HepG2 (cell line): Measurements from ENCODE around the gene COQ5. TPM values are rescaled to one million over a fixed set of nuclear protein-coding genes. Genes with fewer than 3 reads are reported as not detected.

Source experiments
- EP300 ChIP-seq, 3 experiments: sonication (generic) in 1 of 3; formaldehyde crosslinking in 1 of 3; IDR thresholded peaks; 2 replicates each; pipeline versions ENCODE4 v1.5.1 to v1.6.1; 2011 to 2020; ENCODE audit warnings: low read depth in 2 of 3, low read length in 2 of 3, borderline replicate concordance in 1 of 3, improper control_type of control experiment in 1 of 3, mild to moderate bottlenecking in 1 of 3, missing genetic modification reagents in 1 of 3, moderate library complexity in 1 of 3
- ETV6 ChIP-seq: sonication (generic); formaldehyde crosslinking; conservative IDR thresholded peaks from 2 replicates; pipeline ENCODE4 v1.4.0; 2020; ENCODE audit warnings: missing genetic modification reagents
- GFI1 ChIP-seq: sonication (generic); formaldehyde crosslinking; IDR thresholded peaks from 2 replicates; pipeline ENCODE4 v1.5.0; 2020; ENCODE audit warnings: missing genetic modification reagents, mild to moderate bottlenecking, borderline replicate concordance
- SMAD3 ChIP-seq: sonication (generic); formaldehyde crosslinking; IDR thresholded peaks from 2 replicates; pipeline ENCODE4 v1.4.0; 2020; ENCODE audit warnings: missing genetic modification reagents
- ZMYM3 ChIP-seq: sonication (generic); formaldehyde crosslinking; IDR thresholded peaks from 2 replicates; pipeline ENCODE4 v1.5.1; 2020; ENCODE audit warnings: mild to moderate bottlenecking, missing genetic modification reagents
- ZNF629 ChIP-seq: sonication (generic); formaldehyde crosslinking; conservative IDR thresholded peaks from 2 replicates; pipeline ENCODE4 v1.5.0; 2020; ENCODE audit warnings: missing genetic modification reagents
- ZSCAN30 ChIP-seq: sonication (generic); formaldehyde crosslinking; IDR thresholded peaks from 2 replicates; pipeline ENCODE4 v1.5.0; 2020; ENCODE audit warnings: mild to moderate bottlenecking, missing genetic modification reagents
- polyA plus RNA-seq, 8 experiments: library from polyadenylated mRNA; depleted of rRNA in 3 of 8; stranded (reverse) in 7 of 8; unstranded in 1 of 8; fragments of >200 nt; fragmentation: Illumina TruSeq in 4 of 8; extraction: Trizol in 4 of 8; gene quantifications; 2 replicates each; pipeline versions ENCODE4 v1.2.1 to v1.2.3, GENCODE V29; 2011 to 2016; ENCODE audit warnings: low read depth in 4 of 8, missing spikeins in 1 of 8, mixed read lengths in 1 of 8; ENCODE audit not compliant: insufficient read depth in 1 of 8
- total RNA-seq, 5 experiments: library from RNA; depleted of rRNA; stranded (reverse); fragments of >200 nt; fragmentation: Illumina TruSeq; extraction: Trizol; gene quantifications; 2 replicates each; pipeline ENCODE4 v1.2.3, GENCODE V29; 2016; ENCODE audit warnings: low read depth in 1 of 5
- TF ChIP-seq, protein P1 (sequence below), 2 experiments: sonication (generic) in 1 of 2; formaldehyde crosslinking in 1 of 2; IDR thresholded peaks; 2 replicates each; pipeline versions ENCODE4 v1.5.1 to v1.6.1; 2011 to 2020; ENCODE audit warnings: borderline replicate concordance in 1 of 2, low read depth in 1 of 2, low read length in 1 of 2, mild to moderate bottlenecking in 1 of 2, missing genetic modification reagents in 1 of 2, moderate library complexity in 1 of 2
- TF ChIP-seq, protein P2 (sequence below): sonication (generic); formaldehyde crosslinking; IDR thresholded peaks from 2 replicates; pipeline ENCODE4 v1.5.0; 2020; ENCODE audit warnings: missing genetic modification reagents
- TF ChIP-seq, protein P3 (sequence below): sonication (generic); formaldehyde crosslinking; IDR thresholded peaks from 2 replicates; pipeline ENCODE4 v1.5.1; 2020; ENCODE audit warnings: missing genetic modification reagents, mild to moderate bottlenecking, borderline replicate concordance
- TF ChIP-seq, protein P4 (sequence below): sonication (generic); formaldehyde crosslinking; IDR thresholded peaks from 2 replicates; pipeline ENCODE4 v1.5.0; 2020; ENCODE audit warnings: mild to moderate bottlenecking, missing genetic modification reagents, moderate library complexity
- TF ChIP-seq, protein P5 (sequence below): IDR thresholded peaks from 2 replicates; pipeline ENCODE4 v1.6.1; 2016; ENCODE audit warnings: missing compliant biosample characterization, missing genetic modification reagents, borderline replicate concordance
- TF ChIP-seq, protein P6 (sequence below): fragments of 450-650 bp; IDR thresholded peaks from 2 replicates; pipeline ENCODE4 v1.6.1; 2017
- TF ChIP-seq, protein P7 (sequence below): sonication (generic); formaldehyde crosslinking; conservative IDR thresholded peaks from 2 replicates; pipeline ENCODE4 v1.4.0; 2020; ENCODE audit warnings: missing genetic modification reagents

COQ5 gene
- total and polyA plus RNA-seq, 2 of the 13 experiments (the other 11 are each of a cell fraction or from before 2014, with no cell fraction given): 36.4 to 41.5 TPM

DNA sequence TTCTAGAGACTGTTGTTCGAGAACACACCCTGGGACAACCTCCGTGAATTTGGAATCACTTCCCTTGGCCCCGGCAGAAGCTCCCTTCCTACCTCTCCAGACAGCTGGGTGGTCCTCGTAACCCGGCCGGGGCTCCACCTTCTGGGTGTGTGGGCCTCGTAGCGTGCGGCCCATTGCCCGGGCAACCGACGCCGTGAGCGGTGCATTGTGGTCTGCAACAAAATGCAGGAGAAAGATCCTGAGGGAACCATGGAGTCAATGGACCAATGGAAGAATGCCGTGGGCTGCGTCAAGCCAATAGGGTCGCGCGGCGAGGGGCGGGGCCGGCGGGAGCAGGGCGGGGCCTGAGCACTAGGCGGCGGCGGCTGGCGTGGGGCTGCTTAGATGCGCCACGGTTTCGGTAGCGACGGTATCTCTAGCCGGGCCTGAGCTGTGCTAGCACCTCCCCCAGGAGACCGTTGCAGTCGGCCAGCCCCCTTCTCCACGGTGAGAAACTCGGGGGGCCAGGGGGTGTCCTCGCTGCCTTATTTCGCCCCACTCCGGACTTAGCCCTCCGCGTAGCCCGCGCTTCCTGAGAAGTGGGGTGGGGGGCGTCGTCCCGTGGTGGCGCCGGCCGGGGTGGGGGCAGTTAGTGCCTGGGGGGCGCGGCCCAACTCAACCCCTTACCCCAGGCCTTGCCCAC, 33.1 kb downstream of the COQ5 start, which contains the start of gene DYNLL1 (continued):
- TF ChIP-seq, protein P1, sequence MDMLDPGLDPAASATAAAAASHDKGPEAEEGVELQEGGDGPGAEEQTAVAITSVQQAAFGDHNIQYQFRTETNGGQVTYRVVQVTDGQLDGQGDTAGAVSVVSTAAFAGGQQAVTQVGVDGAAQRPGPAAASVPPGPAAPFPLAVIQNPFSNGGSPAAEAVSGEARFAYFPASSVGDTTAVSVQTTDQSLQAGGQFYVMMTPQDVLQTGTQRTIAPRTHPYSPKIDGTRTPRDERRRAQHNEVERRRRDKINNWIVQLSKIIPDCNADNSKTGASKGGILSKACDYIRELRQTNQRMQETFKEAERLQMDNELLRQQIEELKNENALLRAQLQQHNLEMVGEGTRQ (IDR thresholded peaks at IDR 0.05; ENCODE audit: low read depth, low read length): no peak
- TF ChIP-seq, protein P1 (CRISPR knock-in tag; IDR thresholded peaks at IDR 0.05; ENCODE audit: borderline replicate concordance): peak; percentile 21; the same call in 1 of the 2 replicates
- TF ChIP-seq, protein P2, sequence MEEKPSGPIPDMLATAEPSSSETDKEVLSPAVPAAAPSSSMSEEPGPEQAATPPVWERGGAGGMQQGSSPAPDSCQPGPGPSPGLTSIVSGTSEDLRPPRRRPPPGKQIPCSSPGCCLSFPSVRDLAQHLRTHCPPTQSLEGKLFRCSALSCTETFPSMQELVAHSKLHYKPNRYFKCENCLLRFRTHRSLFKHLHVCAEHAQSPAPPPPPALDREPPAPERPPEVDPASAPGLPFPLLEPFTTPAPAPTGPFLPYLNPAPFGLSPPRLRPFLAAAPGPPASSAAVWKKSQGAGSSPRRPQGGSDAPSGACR: peak; percentile 80
- TF ChIP-seq, protein P3, sequence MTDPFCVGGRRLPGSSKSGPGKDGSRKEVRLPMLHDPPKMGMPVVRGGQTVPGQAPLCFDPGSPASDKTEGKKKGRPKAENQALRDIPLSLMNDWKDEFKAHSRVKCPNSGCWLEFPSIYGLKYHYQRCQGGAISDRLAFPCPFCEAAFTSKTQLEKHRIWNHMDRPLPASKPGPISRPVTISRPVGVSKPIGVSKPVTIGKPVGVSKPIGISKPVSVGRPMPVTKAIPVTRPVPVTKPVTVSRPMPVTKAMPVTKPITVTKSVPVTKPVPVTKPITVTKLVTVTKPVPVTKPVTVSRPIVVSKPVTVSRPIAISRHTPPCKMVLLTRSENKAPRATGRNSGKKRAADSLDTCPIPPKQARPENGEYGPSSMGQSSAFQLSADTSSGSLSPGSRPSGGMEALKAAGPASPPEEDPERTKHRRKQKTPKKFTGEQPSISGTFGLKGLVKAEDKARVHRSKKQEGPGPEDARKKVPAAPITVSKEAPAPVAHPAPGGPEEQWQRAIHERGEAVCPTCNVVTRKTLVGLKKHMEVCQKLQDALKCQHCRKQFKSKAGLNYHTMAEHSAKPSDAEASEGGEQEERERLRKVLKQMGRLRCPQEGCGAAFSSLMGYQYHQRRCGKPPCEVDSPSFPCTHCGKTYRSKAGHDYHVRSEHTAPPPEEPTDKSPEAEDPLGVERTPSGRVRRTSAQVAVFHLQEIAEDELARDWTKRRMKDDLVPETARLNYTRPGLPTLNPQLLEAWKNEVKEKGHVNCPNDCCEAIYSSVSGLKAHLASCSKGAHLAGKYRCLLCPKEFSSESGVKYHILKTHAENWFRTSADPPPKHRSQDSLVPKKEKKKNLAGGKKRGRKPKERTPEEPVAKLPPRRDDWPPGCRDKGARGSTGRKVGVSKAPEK: no peak
- no peak for TF ChIP-seq ZNF629 (CRISPR knock-in tag)
- TF ChIP-seq, protein P4, sequence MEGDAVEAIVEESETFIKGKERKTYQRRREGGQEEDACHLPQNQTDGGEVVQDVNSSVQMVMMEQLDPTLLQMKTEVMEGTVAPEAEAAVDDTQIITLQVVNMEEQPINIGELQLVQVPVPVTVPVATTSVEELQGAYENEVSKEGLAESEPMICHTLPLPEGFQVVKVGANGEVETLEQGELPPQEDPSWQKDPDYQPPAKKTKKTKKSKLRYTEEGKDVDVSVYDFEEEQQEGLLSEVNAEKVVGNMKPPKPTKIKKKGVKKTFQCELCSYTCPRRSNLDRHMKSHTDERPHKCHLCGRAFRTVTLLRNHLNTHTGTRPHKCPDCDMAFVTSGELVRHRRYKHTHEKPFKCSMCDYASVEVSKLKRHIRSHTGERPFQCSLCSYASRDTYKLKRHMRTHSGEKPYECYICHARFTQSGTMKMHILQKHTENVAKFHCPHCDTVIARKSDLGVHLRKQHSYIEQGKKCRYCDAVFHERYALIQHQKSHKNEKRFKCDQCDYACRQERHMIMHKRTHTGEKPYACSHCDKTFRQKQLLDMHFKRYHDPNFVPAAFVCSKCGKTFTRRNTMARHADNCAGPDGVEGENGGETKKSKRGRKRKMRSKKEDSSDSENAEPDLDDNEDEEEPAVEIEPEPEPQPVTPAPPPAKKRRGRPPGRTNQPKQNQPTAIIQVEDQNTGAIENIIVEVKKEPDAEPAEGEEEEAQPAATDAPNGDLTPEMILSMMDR (CRISPR knock-in tag): no peak; the same call in 1 of the 2 replicates
- no peak; the same call in 1 of the 2 replicates for TF ChIP-seq ZSCAN30 (CRISPR knock-in tag)
- peak in 1 of 2 experiments; percentile 55; a peak in 3 of 4 replicates for TF ChIP-seq EP300 (IDR thresholded peaks at IDR 0.05; ENCODE audit: low read depth in 2 of 2, low read length in 2 of 2)
- TF ChIP-seq EP300 (CRISPR knock-in tag; IDR thresholded peaks at IDR 0.05; ENCODE audit: borderline replicate concordance): no peak
- peak; percentile 68; the same call in 1 of the 2 replicates for TF ChIP-seq GFI1 (CRISPR knock-in tag)
- no peak for TF ChIP-seq ZMYM3 (CRISPR knock-in tag)
- TF ChIP-seq SMAD3: no peak
- TF ChIP-seq, protein P5, sequence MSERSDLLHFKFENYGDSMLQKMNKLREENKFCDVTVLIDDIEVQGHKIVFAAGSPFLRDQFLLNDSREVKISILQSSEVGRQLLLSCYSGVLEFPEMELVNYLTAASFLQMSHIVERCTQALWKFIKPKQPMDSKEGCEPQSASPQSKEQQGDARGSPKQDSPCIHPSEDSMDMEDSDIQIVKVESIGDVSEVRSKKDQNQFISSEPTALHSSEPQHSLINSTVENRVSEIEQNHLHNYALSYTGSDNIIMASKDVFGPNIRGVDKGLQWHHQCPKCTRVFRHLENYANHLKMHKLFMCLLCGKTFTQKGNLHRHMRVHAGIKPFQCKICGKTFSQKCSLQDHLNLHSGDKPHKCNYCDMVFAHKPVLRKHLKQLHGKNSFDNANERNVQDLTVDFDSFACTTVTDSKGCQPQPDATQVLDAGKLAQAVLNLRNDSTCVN (CRISPR knock-in tag): 0 out of 2 replicates have a peak, but pooled peaks have one; percentile 29
- no peak for TF ChIP-seq ETV6 (CRISPR knock-in tag)
- TF ChIP-seq, protein P6, sequence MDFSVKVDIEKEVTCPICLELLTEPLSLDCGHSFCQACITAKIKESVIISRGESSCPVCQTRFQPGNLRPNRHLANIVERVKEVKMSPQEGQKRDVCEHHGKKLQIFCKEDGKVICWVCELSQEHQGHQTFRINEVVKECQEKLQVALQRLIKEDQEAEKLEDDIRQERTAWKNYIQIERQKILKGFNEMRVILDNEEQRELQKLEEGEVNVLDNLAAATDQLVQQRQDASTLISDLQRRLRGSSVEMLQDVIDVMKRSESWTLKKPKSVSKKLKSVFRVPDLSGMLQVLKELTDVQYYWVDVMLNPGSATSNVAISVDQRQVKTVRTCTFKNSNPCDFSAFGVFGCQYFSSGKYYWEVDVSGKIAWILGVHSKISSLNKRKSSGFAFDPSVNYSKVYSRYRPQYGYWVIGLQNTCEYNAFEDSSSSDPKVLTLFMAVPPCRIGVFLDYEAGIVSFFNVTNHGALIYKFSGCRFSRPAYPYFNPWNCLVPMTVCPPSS: no peak
- TF ChIP-seq, protein P7, sequence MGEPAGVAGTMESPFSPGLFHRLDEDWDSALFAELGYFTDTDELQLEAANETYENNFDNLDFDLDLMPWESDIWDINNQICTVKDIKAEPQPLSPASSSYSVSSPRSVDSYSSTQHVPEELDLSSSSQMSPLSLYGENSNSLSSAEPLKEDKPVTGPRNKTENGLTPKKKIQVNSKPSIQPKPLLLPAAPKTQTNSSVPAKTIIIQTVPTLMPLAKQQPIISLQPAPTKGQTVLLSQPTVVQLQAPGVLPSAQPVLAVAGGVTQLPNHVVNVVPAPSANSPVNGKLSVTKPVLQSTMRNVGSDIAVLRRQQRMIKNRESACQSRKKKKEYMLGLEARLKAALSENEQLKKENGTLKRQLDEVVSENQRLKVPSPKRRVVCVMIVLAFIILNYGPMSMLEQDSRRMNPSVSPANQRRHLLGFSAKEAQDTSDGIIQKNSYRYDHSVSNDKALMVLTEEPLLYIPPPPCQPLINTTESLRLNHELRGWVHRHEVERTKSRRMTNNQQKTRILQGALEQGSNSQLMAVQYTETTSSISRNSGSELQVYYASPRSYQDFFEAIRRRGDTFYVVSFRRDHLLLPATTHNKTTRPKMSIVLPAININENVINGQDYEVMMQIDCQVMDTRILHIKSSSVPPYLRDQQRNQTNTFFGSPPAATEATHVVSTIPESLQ (CRISPR knock-in tag): no peak
